SK-N-SH (cell line): Measurements from ENCODE around the gene ACVR1B. TPM values are rescaled to one million over a fixed set of nuclear protein-coding genes. Genes with fewer than 3 reads are reported as not detected.
A peak's percentile ranks its signal among the peaks of the same experiment; 100 is the strongest.

Experiments
- CTCF ChIA-PET: fragments of 300-600, 350-600 bp; formaldehyde crosslinking; extraction: SDS; loops from one replicate; lab custom pipeline; 2021; lab: Yijun Ruan, JAX
- POLR2A ChIA-PET: fragments of 350-600 bp; sonication (Branson Sonifier 250); formaldehyde crosslinking; extraction: SDS; loops from one replicate; lab custom pipeline; 2020; ENCODE audit warnings: antibody characterized with exemption, inconsistent platforms; lab: Yijun Ruan, JAX
- DNase-seq: peaks from one replicate; pipeline ENCODE4 v3.0.0; 2012
- H2AFZ ChIP-seq: fragments of 200-600 bp; sonication (generic); 2 replicates; pipeline ENCODE4 v1.8.1; 2016; ENCODE audit warnings: antibody characterized with exemption, mild to moderate bottlenecking, low read depth
- H3F3A ChIP-seq: fragments of 200-600 bp; sonication (generic); replicated peaks from 2 replicates; pipeline ENCODE3; 2016; ENCODE audit warnings: antibody characterized with exemption, mild to moderate bottlenecking; ENCODE audit not compliant: insufficient read depth
- H3K27ac ChIP-seq, 2 experiments: fragments of 200-500 bp in 1 of 2; fragments of 200-600 bp in 1 of 2; sonication (Bioruptor generic) in 1 of 2; sonication (generic), shearing (Covaris generic) in 1 of 2; 2 replicates each; pipeline versions ENCODE4 v1.5.1 to v1.6.1; 2014 to 2016; ENCODE audit warnings: low read depth in 2 of 2, inconsistent platforms in 1 of 2, low read length in 1 of 2, mild to moderate bottlenecking in 1 of 2, mixed read lengths in 1 of 2
- H3K27me3 ChIP-seq: fragments of 200-600 bp; sonication (generic), shearing (Covaris generic); 2 replicates; pipeline ENCODE4 v1.6.1; 2016; ENCODE audit warnings: mixed run types; ENCODE audit not compliant: insufficient read depth
- H3K36me3 ChIP-seq, 2 experiments: fragments of 200-500 bp in 1 of 2; fragments of 200-600 bp in 1 of 2; sonication (Bioruptor generic) in 1 of 2; sonication (generic) in 1 of 2; replicated peaks in 1 of 2; 2 replicates each; pipeline versions ENCODE3 to v1.5.1; 2014 to 2016; ENCODE audit warnings: low read length in 1 of 2, mild to moderate bottlenecking in 1 of 2; ENCODE audit not compliant: insufficient read depth in 2 of 2, control insufficient read depth in 1 of 2
- H3K4me1 ChIP-seq, 2 experiments: fragments of 200-500 bp in 1 of 2; fragments of 200-600 bp in 1 of 2; sonication (Bioruptor generic) in 1 of 2; sonication (generic), shearing (Covaris generic) in 1 of 2; 2 replicates each; pipeline versions ENCODE4 v1.5.1 to v1.6.1; 2014 to 2016; ENCODE audit warnings: low read depth in 1 of 2, low read length in 1 of 2, mixed run types in 1 of 2; ENCODE audit not compliant: insufficient read depth in 2 of 2, control insufficient read depth in 1 of 2
- H3K4me2 ChIP-seq: fragments of 200-600 bp; sonication (generic), shearing (Covaris generic); 2 replicates; pipeline ENCODE4 v1.6.1; 2017; ENCODE audit warnings: mixed run types
- H3K4me3 ChIP-seq, 2 experiments: fragments of 200-500 bp in 1 of 2; fragments of 200-600 bp in 1 of 2; sonication (Bioruptor generic) in 1 of 2; sonication (generic), shearing (Covaris generic) in 1 of 2; 2 replicates each; pipeline versions ENCODE4 v1.5.1 to v1.8.1; 2014 to 2016; ENCODE audit warnings: low read depth in 2 of 2, inconsistent platforms in 1 of 2, low read length in 1 of 2, mild to moderate bottlenecking in 1 of 2, mixed read lengths in 1 of 2, moderate library complexity in 1 of 2
- H3K79me2 ChIP-seq: fragments of 200-600 bp; sonication (generic); 2 replicates; pipeline ENCODE4 v1.8.1; 2017; ENCODE audit warnings: mild to moderate bottlenecking; ENCODE audit not compliant: insufficient read depth
- H3K9ac ChIP-seq: fragments of 200-600 bp; sonication (generic); 2 replicates; pipeline ENCODE4 v1.6.1; 2017; ENCODE audit warnings: mixed run types
- H3K9me2 ChIP-seq: fragments of 200-600 bp; sonication (generic); 2 replicates; pipeline ENCODE4 v1.6.1; 2017; ENCODE audit warnings: mixed run types
- H3K9me3 ChIP-seq: fragments of 200-600 bp; sonication (generic); 2 replicates; pipeline ENCODE4 v1.6.1; 2017; ENCODE audit warnings: mixed run types, mild to moderate bottlenecking, moderate library complexity
- H4K20me1 ChIP-seq: fragments of 200-600 bp; sonication (generic); 2 replicates; pipeline ENCODE4 v1.6.1; 2017; ENCODE audit warnings: mild to moderate bottlenecking, mixed run types; ENCODE audit not compliant: insufficient read depth
- CHD2 ChIP-seq: fragments of 150-350 bp; IDR thresholded peaks from 2 replicates; pipeline ENCODE4 v1.6.1; 2018; ENCODE audit warnings: low read length; ENCODE audit not compliant: partially characterized antibody
- EP300 ChIP-seq, 2 experiments: IDR thresholded peaks; 2 replicates each; pipeline versions ENCODE4 v1.4.0 to v1.6.1; 2012; ENCODE audit warnings: borderline replicate concordance in 1 of 2, low read depth in 1 of 2, low read length in 1 of 2
- GABPA ChIP-seq: IDR thresholded peaks from 2 replicates; pipeline ENCODE4 v1.4.0; 2012; ENCODE audit warnings: low read depth, mild to moderate bottlenecking
- JUND ChIP-seq: IDR thresholded peaks from 2 replicates; pipeline ENCODE4 v1.4.0; 2012
- MAX ChIP-seq: IDR thresholded peaks from 2 replicates; pipeline ENCODE4 v1.4.0; 2012; ENCODE audit warnings: low read depth
- MEF2A ChIP-seq: IDR thresholded peaks from 2 replicates; pipeline ENCODE4 v1.4.0; 2012; ENCODE audit warnings: low read depth, borderline replicate concordance
- NFIC ChIP-seq: IDR thresholded peaks from 2 replicates; pipeline ENCODE4 v1.4.0; 2012; ENCODE audit warnings: borderline replicate concordance
- POLR2AphosphoS5 ChIP-seq: IDR thresholded peaks from 2 replicates; pipeline ENCODE4 v1.6.1; 2012; ENCODE audit warnings: low read depth, low read length
- RFX5 ChIP-seq: IDR thresholded peaks from 2 replicates; pipeline ENCODE4 v1.6.1; 2012; ENCODE audit warnings: mild to moderate bottlenecking, improper control_type of control experiment, low read length
- TEAD4 ChIP-seq: IDR thresholded peaks from 2 replicates; pipeline ENCODE4 v1.4.0; 2012; ENCODE audit warnings: mild to moderate bottlenecking, borderline replicate concordance; ENCODE audit not compliant: insufficient read depth
- YY1 ChIP-seq: IDR thresholded peaks from 2 replicates; pipeline ENCODE4 v1.4.0; 2012; ENCODE audit warnings: low read depth, mild to moderate bottlenecking
- WGBS: methylation state at CpG from one replicate; pipeline ENCODE4 v1.1.6; 2017; ENCODE audit warnings: low lambda C conversion rate; 5-methylcytosine and 5-hydroxymethylcytosine counted together
- polyA plus RNA-seq, 3 experiments: library from polyadenylated mRNA; depleted of rRNA; stranded (reverse); fragments of >200 nt; gene quantifications; 2 replicates each; pipeline ENCODE4 v1.2.3, GENCODE V29; 2012

Gene ACVR1B
- polyA plus RNA-seq, 1 of the 3 experiments (the other 2 are of a cell fraction) = 12.1 TPM

- H3K9ac ChIP-seq = no peak overlapping the region
- DNase-seq = no peak
- ChIA-PET POLR2A (no interaction called here), CTCF (interaction anchor here (1.1 to 30.2 kb wide), 4 partner anchors 12 to 43 kb away, joined by 4 to 949 read pairs (median 102); partner anchors contain the start of genes ATG101 and SMIM41)
- no peaks in the 10 kb centered on the region for H3K27me3 ChIP-seq
- no peak overlapping the region for H3K4me3 ChIP-seq
- H4K20me1 ChIP-seq = peaks cover 5% of the 10 kb centered on the region; the same call in 1 of the 2 replicates
- peaks cover 13% of the 10 kb centered on the region for H3F3A ChIP-seq
- H3K27ac ChIP-seq = peak overlapping the region in 1 of 2 experiments; percentile 47; a peak in 1 of 4 replicates
- no peak overlapping the region for H2AFZ ChIP-seq
- H3K79me2 ChIP-seq = peaks cover 35% of the 10 kb centered on the region
- WGBS = no CpG with 5 or more reads among the region's 2 CpGs
- H3K9me2 ChIP-seq = no peaks in the 10 kb centered on the region
- no peak overlapping the region for H3K4me2 ChIP-seq
- peaks cover 7 to 26% of the 10 kb centered on the region in 2 experiments; a peak in 3 of 4 replicates for H3K4me1 ChIP-seq
- H3K36me3 ChIP-seq = no peaks in the 10 kb centered on the region
- TF ChIP-seq GABPA (no peak), NFIC (no peak), YY1 (no peak), POLR2AphosphoS5 (no peak), CHD2 (no peak), RFX5 (no peak), EP300 (IDR thresholded peaks at IDR 0.05; ENCODE audit: borderline replicate concordance in 1 of 2, low read depth in 1 of 2, low read length in 1 of 2) (no peak)
- H3K9me3 ChIP-seq = no peaks in the 10 kb centered on the region
Observed at GRCh38 chr12:52035926-52036325, 84.4 kb downstream of the ACVR1B start.

- H3K4me1 ChIP-seq = peaks cover 7 to 32% of the 10 kb centered on the region in 2 experiments; a peak in 3 of 4 replicates
- H3K79me2 ChIP-seq = peaks cover 35% of the 10 kb centered on the region
- H3K4me3 ChIP-seq = peak overlapping the region in 1 of 2 experiments; percentile 70; a peak in 2 of 4 replicates
- WGBS = 80% methylated on average over 1 of the region's 53 CpGs
- peak overlapping the region in 1 of 2 experiments; percentile 47; a peak in 1 of 4 replicates for H3K27ac ChIP-seq
- 0 out of 2 replicates have a peak, but pooled peaks have one; percentile 30 for TF ChIP-seq TEAD4
- TF ChIP-seq JUND = no peak
- TF ChIP-seq MAX = 0 out of 2 replicates have a peak, but pooled peaks have one; percentile 13
- TF ChIP-seq MEF2A = peak; percentile 97
- H3K4me2 ChIP-seq = peak overlapping the region; percentile 61; the same call in 1 of the 2 replicates
- H3K9me3 ChIP-seq = no peaks in the 10 kb centered on the region
- no peaks in the 10 kb centered on the region for H3K9me2 ChIP-seq
- no peak overlapping the region for H2AFZ ChIP-seq
- H3K36me3 ChIP-seq = no peaks in the 10 kb centered on the region
- H3K27me3 ChIP-seq = no peaks in the 10 kb centered on the region
- H3F3A ChIP-seq = peaks cover 13% of the 10 kb centered on the region
- peaks cover 5% of the 10 kb centered on the region; the same call in 1 of the 2 replicates for H4K20me1 ChIP-seq
- POLR2A ChIA-PET = no interaction called here
- CTCF ChIA-PET = interaction anchor here (0.9 to 30.2 kb wide), 6 partner anchors 13 to 66 kb away, joined by 3 to 949 read pairs (median 5); partner anchors contain the start of genes ATG101, NR4A1 and SMIM41
- peak; percentile 89 for DNase-seq
- H3K9ac ChIP-seq = peak overlapping the region; percentile 49; the same call in 1 of the 2 replicates
Observed at GRCh38 chr12:52036587-52037171, 85.2 kb downstream of the ACVR1B start.
